Measurements from ENCODE around the gene ITPR3.

ITPR3 gene

GRCh38 chr6:33683051-33683571 is 62.0 kb downstream of the ITPR3 start:
- TF ChIP-seq CEBPB (IDR thresholded peaks at IDR 0.05) (no peak), NFIC (IDR thresholded peaks at IDR 0.05) (no peak), USF1 (IDR thresholded peaks at IDR 0.05) (no peak), RAD21 (IDR thresholded peaks at IDR 0.05; ENCODE audit: low read depth) (no peak), TEAD4 (IDR thresholded peaks at IDR 0.05) (no peak), TCF12 (IDR thresholded peaks at IDR 0.05; ENCODE audit: low read depth) (no peak), YY1 (IDR thresholded peaks at IDR 0.05; ENCODE audit: low read depth) (no peak), EGR1 (IDR thresholded peaks at IDR 0.05) (no peak), MAX (IDR thresholded peaks at IDR 0.05) (no peak)

GRCh38 chr6:33683576-33684427 is 62.7 kb downstream of the ITPR3 start:
- TF ChIP-seq MAX (IDR thresholded peaks at IDR 0.05) (no peak), YY1 (IDR thresholded peaks at IDR 0.05; ENCODE audit: low read depth) (no peak), CREB1 (IDR thresholded peaks at IDR 0.05; ENCODE audit: low read depth) (no peak), EGR1 (IDR thresholded peaks at IDR 0.05) (no peak), TAF1 (IDR thresholded peaks at IDR 0.05; ENCODE audit: low read depth) (no peak), USF1 (IDR thresholded peaks at IDR 0.05) (no peak), TCF12 (IDR thresholded peaks at IDR 0.05; ENCODE audit: low read depth) (no peak), ZBTB7A (IDR thresholded peaks at IDR 0.05; ENCODE audit: low read depth) (no peak), CEBPB (IDR thresholded peaks at IDR 0.05) (no peak), NFIC (IDR thresholded peaks at IDR 0.05) (no peak)

- no peak for TF ChIP-seq TEAD4 (IDR thresholded peaks at IDR 0.05)
- no peak for TF ChIP-seq EP300 (IDR thresholded peaks at IDR 0.05; ENCODE audit: borderline replicate concordance)
- TF ChIP-seq CEBPB (IDR thresholded peaks at IDR 0.05) = no peak
- TF ChIP-seq CREB1 (IDR thresholded peaks at IDR 0.05; ENCODE audit: low read depth) = no peak
- no peak for TF ChIP-seq ZBTB7A (IDR thresholded peaks at IDR 0.05; ENCODE audit: low read depth)
- TF ChIP-seq TAF1 (IDR thresholded peaks at IDR 0.05; ENCODE audit: low read depth) = no peak
- TF ChIP-seq TCF12 (IDR thresholded peaks at IDR 0.05; ENCODE audit: low read depth) = no peak
- no peak for TF ChIP-seq REST (IDR thresholded peaks at IDR 0.05; ENCODE audit: low read depth)
- no peak for TF ChIP-seq FOXM1 (IDR thresholded peaks at IDR 0.05; ENCODE audit: borderline replicate concordance, low read depth)
- TF ChIP-seq MAX (IDR thresholded peaks at IDR 0.05) = no peak
- no peak for TF ChIP-seq USF1 (IDR thresholded peaks at IDR 0.05)
These were observed 63.3 kb downstream of the ITPR3 start for GRCh38 chr6:33684428-33684896.

- no peak for TF ChIP-seq USF1 (IDR thresholded peaks at IDR 0.05)
- no peak for TF ChIP-seq EGR1 (IDR thresholded peaks at IDR 0.05)
- TF ChIP-seq REST (IDR thresholded peaks at IDR 0.05; ENCODE audit: low read depth) = no peak
- TF ChIP-seq YY1 (IDR thresholded peaks at IDR 0.05; ENCODE audit: low read depth) = no peak
- TF ChIP-seq EP300 (IDR thresholded peaks at IDR 0.05; ENCODE audit: borderline replicate concordance) = no peak
These were observed 63.9 kb downstream of the ITPR3 start for GRCh38 chr6:33684983-33685382.

Data from Ishikawa (cell line).